ENCODE measurements around the gene NACA2. TPM values are rescaled to one million over a fixed set of nuclear protein-coding genes. Genes with fewer than 3 reads are reported as not detected.
"Not testable (repeated sequence)": the region's sequence is repeated elsewhere in the genome, so short reads cannot be mapped to it uniquely, and the experiment has no call there.

Gene NACA2
- total and polyA plus RNA-seq, 4 donors: 0.28 to 1.9 (median 1.2) TPM; not detected in 1

- Histone ChIP-seq H3K36me3 (ENCODE audit: control insufficient read depth, insufficient read depth, low read length) (no peaks in the 10 kb centered on the region), H3K27ac (ENCODE audit: low read depth, low read length) (no peak overlapping the region), H3K4me3 (ENCODE audit: low read depth, low read length) (no peak overlapping the region), H3K9me3 (ENCODE audit: control insufficient read depth, insufficient read depth, low read length) (no peaks in the 10 kb centered on the region), H3K27me3 (ENCODE audit: control insufficient read depth, insufficient read depth, low read length) (peaks cover 3% of the 10 kb centered on the region), H3K4me1 (ENCODE audit: control insufficient read depth, insufficient read depth, low read length) (no peaks in the 10 kb centered on the region)
- no peak for DNase-seq (ENCODE audit: low read depth in 4 of 6, low spot score in 6 of 6)
- no CpG with 5 or more reads among the region's 3 CpGs for WGBS (ENCODE audit: insufficient coverage)
These were observed 9.2 kb downstream of the NACA2 start for GRCh38 chr17:61581611-61582349.

- H3K27ac ChIP-seq (ENCODE audit: low read depth, low read length): no peak overlapping the region
- H3K4me1 ChIP-seq (ENCODE audit: control insufficient read depth, insufficient read depth, low read length): no peaks in the 10 kb centered on the region
- DNase-seq (ENCODE audit: low read depth in 4 of 6, low spot score in 6 of 6): no peak
These were observed 10.5 kb downstream of the NACA2 start for GRCh38 chr17:61580502-61580901.

GRCh38 chr17:61579961-61580360 lies 11.1 kb downstream of the NACA2 start:
- no peak overlapping the region for H3K27ac ChIP-seq (ENCODE audit: low read depth, low read length)
- peak in 1 of 6 donors; percentile 14 for DNase-seq (ENCODE audit: low read depth in 4 of 6, low spot score in 6 of 6)
- H3K4me1 ChIP-seq (ENCODE audit: control insufficient read depth, insufficient read depth, low read length): no peaks in the 10 kb centered on the region
- H3K9me3 ChIP-seq (ENCODE audit: control insufficient read depth, insufficient read depth, low read length): no peaks in the 10 kb centered on the region
- H3K36me3 ChIP-seq (ENCODE audit: control insufficient read depth, insufficient read depth, low read length): no peaks in the 10 kb centered on the region
- peaks cover 3% of the 10 kb centered on the region for H3K27me3 ChIP-seq (ENCODE audit: control insufficient read depth, insufficient read depth, low read length)
- WGBS (ENCODE audit: insufficient coverage): 47% methylated on average over 4 of the region's 9 CpGs
- no peak overlapping the region for H3K4me3 ChIP-seq (ENCODE audit: low read depth, low read length)

More at GRCh38 chr17:61580502-61580901, 10.5 kb downstream of the NACA2 start:
- Histone ChIP-seq H3K27me3 (ENCODE audit: control insufficient read depth, insufficient read depth, low read length) (peaks cover 3% of the 10 kb centered on the region), H3K4me3 (ENCODE audit: low read depth, low read length) (no peak overlapping the region), H3K9me3 (ENCODE audit: control insufficient read depth, insufficient read depth, low read length) (no peaks in the 10 kb centered on the region), H3K36me3 (ENCODE audit: control insufficient read depth, insufficient read depth, low read length) (no peaks in the 10 kb centered on the region)
- no CpG with 5 or more reads among the region's 2 CpGs for WGBS (ENCODE audit: insufficient coverage)

- Histone ChIP-seq H3K9me3 (ENCODE audit: control insufficient read depth, insufficient read depth, low read length) (no peaks in the 10 kb centered on the region), H3K27ac (ENCODE audit: low read depth, low read length) (no peak overlapping the region), H3K36me3 (ENCODE audit: control insufficient read depth, insufficient read depth, low read length) (no peaks in the 10 kb centered on the region), H3K27me3 (ENCODE audit: control insufficient read depth, insufficient read depth, low read length) (peaks cover 3% of the 10 kb centered on the region), H3K4me1 (ENCODE audit: control insufficient read depth, insufficient read depth, low read length) (no peaks in the 10 kb centered on the region), H3K4me3 (ENCODE audit: low read depth, low read length) (no peak overlapping the region)
- no peak for DNase-seq (ENCODE audit: low read depth in 4 of 6, low spot score in 6 of 6)
- no CpG with 5 or more reads among the region's 3 CpGs for WGBS (ENCODE audit: insufficient coverage)
These were observed 11.7 kb downstream of the NACA2 start for GRCh38 chr17:61579347-61579746.

- DNase-seq (ENCODE audit: low read depth in 4 of 6, low spot score in 6 of 6): no peak
- no CpG with 5 or more reads among the region's 4 CpGs for WGBS (ENCODE audit: insufficient coverage)
- Histone ChIP-seq H3K9me3 (ENCODE audit: control insufficient read depth, insufficient read depth, low read length) (no peaks in the 10 kb centered on the region), H3K4me3 (ENCODE audit: low read depth, low read length) (no peak overlapping the region), H3K4me1 (ENCODE audit: control insufficient read depth, insufficient read depth, low read length) (no peaks in the 10 kb centered on the region), H3K27me3 (ENCODE audit: control insufficient read depth, insufficient read depth, low read length) (peaks cover 3% of the 10 kb centered on the region), H3K36me3 (ENCODE audit: control insufficient read depth, insufficient read depth, low read length) (no peaks in the 10 kb centered on the region), H3K27ac (ENCODE audit: low read depth, low read length) (no peak overlapping the region)
These were observed 12.4 kb downstream of the NACA2 start for GRCh38 chr17:61578645-61579044.

- no peak overlapping the region for H3K4me3 ChIP-seq (ENCODE audit: low read depth, low read length)
- no CpG with 5 or more reads among the region's 2 CpGs for WGBS (ENCODE audit: insufficient coverage)
- no peak for DNase-seq (ENCODE audit: low read depth in 4 of 6, low spot score in 6 of 6)
- H3K27ac ChIP-seq (ENCODE audit: low read depth, low read length): no peak overlapping the region
- peaks cover 3% of the 10 kb centered on the region for H3K27me3 ChIP-seq (ENCODE audit: control insufficient read depth, insufficient read depth, low read length)
- peaks cover 3% of the 10 kb centered on the region for H3K9me3 ChIP-seq (ENCODE audit: control insufficient read depth, insufficient read depth, low read length)
- no peaks in the 10 kb centered on the region for H3K36me3 ChIP-seq (ENCODE audit: control insufficient read depth, insufficient read depth, low read length)
- no peaks in the 10 kb centered on the region for H3K4me1 ChIP-seq (ENCODE audit: control insufficient read depth, insufficient read depth, low read length)
These were observed 15.0 kb downstream of the NACA2 start for GRCh38 chr17:61575983-61576382.

GRCh38 chr17:61575352-61575975 lies 15.6 kb downstream of the NACA2 start:
- peaks cover 3% of the 10 kb centered on the region for H3K27me3 ChIP-seq (ENCODE audit: control insufficient read depth, insufficient read depth, low read length)
- no peak overlapping the region for H3K27ac ChIP-seq (ENCODE audit: low read depth, low read length)
- H3K36me3 ChIP-seq (ENCODE audit: control insufficient read depth, insufficient read depth, low read length): no peaks in the 10 kb centered on the region
- H3K4me3 ChIP-seq (ENCODE audit: low read depth, low read length): no peak overlapping the region
- H3K4me1 ChIP-seq (ENCODE audit: control insufficient read depth, insufficient read depth, low read length): no peaks in the 10 kb centered on the region
- 84% methylated on average over 5 of the region's 5 CpGs for WGBS (ENCODE audit: insufficient coverage)
- peaks cover 3% of the 10 kb centered on the region for H3K9me3 ChIP-seq (ENCODE audit: control insufficient read depth, insufficient read depth, low read length)
- DNase-seq (ENCODE audit: low read depth in 4 of 6, low spot score in 6 of 6): no peak

GRCh38 chr17:61574542-61575351 lies 16.3 kb downstream of the NACA2 start:
- 21% methylated on average over 7 of the region's 9 CpGs for WGBS (ENCODE audit: insufficient coverage)
- Histone ChIP-seq H3K27me3 (ENCODE audit: control insufficient read depth, insufficient read depth, low read length) (peaks cover 3% of the 10 kb centered on the region), H3K27ac (ENCODE audit: low read depth, low read length) (no peak overlapping the region), H3K9me3 (ENCODE audit: control insufficient read depth, insufficient read depth, low read length) (peaks cover 5% of the 10 kb centered on the region), H3K4me3 (ENCODE audit: low read depth, low read length) (no peak overlapping the region), H3K4me1 (ENCODE audit: control insufficient read depth, insufficient read depth, low read length) (no peaks in the 10 kb centered on the region), H3K36me3 (ENCODE audit: control insufficient read depth, insufficient read depth, low read length) (no peaks in the 10 kb centered on the region)
- peak in 5 of 6 donors; percentile 8 to 75 (median 32) for DNase-seq (ENCODE audit: low read depth in 4 of 6, low spot score in 6 of 6)

GRCh38 chr17:61572547-61572946 lies 18.5 kb downstream of the NACA2 start:
- not testable (repeated sequence) for DNase-seq (ENCODE audit: low read depth in 4 of 6, low spot score in 6 of 6)
- WGBS (ENCODE audit: insufficient coverage): 96% methylated on average over 7 of the region's 7 CpGs

More at GRCh38 chr17:61572547-61572946, 18.5 kb downstream of the NACA2 start:
- H3K27me3 ChIP-seq (ENCODE audit: control insufficient read depth, insufficient read depth, low read length); H3K9me3 ChIP-seq (ENCODE audit: control insufficient read depth, insufficient read depth, low read length); H3K27ac ChIP-seq (ENCODE audit: low read depth, low read length); H3K4me3 ChIP-seq (ENCODE audit: low read depth, low read length); H3K4me1 ChIP-seq (ENCODE audit: control insufficient read depth, insufficient read depth, low read length); H3K36me3 ChIP-seq (ENCODE audit: control insufficient read depth, insufficient read depth, low read length): not testable (repeated sequence)
